ENCODE measurements around the gene BZW2. TPM values are rescaled to one million over a fixed set of nuclear protein-coding genes. Genes with fewer than 3 reads are reported as not detected.
A peak's percentile ranks its signal among the peaks of the same experiment; 100 is the strongest.

Gene BZW2
- total and polyA plus RNA-seq, 4 donors = 39.0 to 78.5 (median 64.8) TPM

DNA sequence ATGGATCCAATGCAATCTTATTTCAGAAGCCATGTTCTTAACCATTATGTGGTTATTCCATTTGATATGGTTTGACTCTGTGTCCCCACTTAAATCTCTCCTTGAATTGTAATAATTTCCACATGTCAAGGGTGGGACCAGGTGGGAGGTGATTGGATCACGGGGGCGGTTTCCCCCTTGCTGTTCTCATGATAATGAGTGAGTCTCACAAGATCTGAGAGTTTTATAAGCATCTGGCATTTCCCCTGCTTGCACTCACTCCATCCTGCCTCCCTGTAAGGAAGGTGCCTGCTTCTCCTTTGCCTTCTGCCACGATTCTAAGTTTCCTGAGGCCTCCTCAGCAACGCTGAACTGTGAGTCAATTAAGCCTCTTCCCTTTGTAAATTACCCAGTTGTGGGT, 75.6 kb downstream of the BZW2 start:
- H3K4me3 ChIP-seq (ENCODE audit: low read depth, low read length) = no peak overlapping the region
- H3K27ac ChIP-seq (ENCODE audit: low read depth, low read length) = no peak overlapping the region
- no peak for DNase-seq (ENCODE audit: low read depth in 4 of 6, low spot score in 6 of 6)
- H3K9me3 ChIP-seq (ENCODE audit: control insufficient read depth, insufficient read depth, low read length) = no peaks in the 10 kb centered on the region
- 81% methylated on average over 3 of the region's 4 CpGs for WGBS (ENCODE audit: insufficient coverage)
- no peaks in the 10 kb centered on the region for H3K36me3 ChIP-seq (ENCODE audit: control insufficient read depth, insufficient read depth, low read length)
- no peaks in the 10 kb centered on the region for H3K4me1 ChIP-seq (ENCODE audit: control insufficient read depth, insufficient read depth, low read length)
- no peaks in the 10 kb centered on the region for H3K27me3 ChIP-seq (ENCODE audit: control insufficient read depth, insufficient read depth, low read length)

DNA sequence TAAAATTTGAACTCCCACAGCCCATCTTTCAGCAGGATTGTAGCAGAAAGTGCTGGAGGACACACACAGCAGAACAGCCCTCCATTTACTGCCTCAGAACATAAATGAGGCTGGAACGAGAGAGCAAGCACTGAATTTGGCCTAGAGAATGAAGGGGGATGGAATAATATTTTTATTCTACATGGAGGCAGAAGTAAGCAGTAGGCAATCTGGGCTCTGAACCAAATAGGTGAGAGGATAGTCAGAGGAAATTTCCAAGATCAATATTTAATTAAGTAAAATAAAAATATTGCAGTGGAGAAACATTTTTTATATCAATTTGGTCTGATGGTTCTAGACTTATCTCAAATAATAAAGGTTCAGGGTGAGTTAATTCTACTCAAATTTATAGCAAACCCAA, 78.4 kb downstream of the BZW2 start:
- Histone ChIP-seq H3K4me1 (ENCODE audit: control insufficient read depth, insufficient read depth, low read length) (no peaks in the 10 kb centered on the region), H3K27ac (ENCODE audit: low read depth, low read length) (no peak overlapping the region), H3K9me3 (ENCODE audit: control insufficient read depth, insufficient read depth, low read length) (no peaks in the 10 kb centered on the region), H3K36me3 (ENCODE audit: control insufficient read depth, insufficient read depth, low read length) (no peaks in the 10 kb centered on the region), H3K4me3 (ENCODE audit: low read depth, low read length) (no peak overlapping the region), H3K27me3 (ENCODE audit: control insufficient read depth, insufficient read depth, low read length) (no peaks in the 10 kb centered on the region)
- WGBS (ENCODE audit: insufficient coverage) = no CpG with 5 or more reads among the region's 1 CpG
- DNase-seq (ENCODE audit: low read depth in 4 of 6, low spot score in 6 of 6) = peak in 1 of 6 donors; percentile 17

DNA sequence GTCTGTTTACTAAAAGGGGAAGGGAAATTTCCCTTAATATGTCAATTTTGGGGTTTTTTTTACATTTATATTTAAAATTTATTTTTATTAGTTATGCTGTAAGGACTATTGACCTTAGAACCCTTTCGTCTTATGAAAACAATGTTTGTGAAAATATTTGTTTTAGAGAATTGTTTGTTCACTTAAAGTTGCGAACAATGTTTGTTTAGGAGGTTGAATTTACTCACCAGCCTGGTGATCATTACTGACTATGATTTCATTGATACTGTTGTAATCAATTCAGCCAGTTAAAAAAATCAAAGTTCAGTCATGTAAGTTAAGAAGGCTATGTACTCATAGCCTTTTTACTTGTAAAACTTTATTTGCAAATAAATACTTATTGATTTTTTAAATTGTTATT, 80.2 kb downstream of the BZW2 start:
- H3K36me3 ChIP-seq (ENCODE audit: control insufficient read depth, insufficient read depth, low read length) = no peaks in the 10 kb centered on the region
- DNase-seq (ENCODE audit: low read depth in 4 of 6, low spot score in 6 of 6) = no peak
- no peaks in the 10 kb centered on the region for H3K27me3 ChIP-seq (ENCODE audit: control insufficient read depth, insufficient read depth, low read length)
- no peak overlapping the region for H3K4me3 ChIP-seq (ENCODE audit: low read depth, low read length)
- H3K9me3 ChIP-seq (ENCODE audit: control insufficient read depth, insufficient read depth, low read length) = peaks cover 1% of the 10 kb centered on the region
- no peaks in the 10 kb centered on the region for H3K4me1 ChIP-seq (ENCODE audit: control insufficient read depth, insufficient read depth, low read length)
- 100% methylated on average over 1 of the region's 2 CpGs for WGBS (ENCODE audit: insufficient coverage)
- no peak overlapping the region for H3K27ac ChIP-seq (ENCODE audit: low read depth, low read length)

DNA sequence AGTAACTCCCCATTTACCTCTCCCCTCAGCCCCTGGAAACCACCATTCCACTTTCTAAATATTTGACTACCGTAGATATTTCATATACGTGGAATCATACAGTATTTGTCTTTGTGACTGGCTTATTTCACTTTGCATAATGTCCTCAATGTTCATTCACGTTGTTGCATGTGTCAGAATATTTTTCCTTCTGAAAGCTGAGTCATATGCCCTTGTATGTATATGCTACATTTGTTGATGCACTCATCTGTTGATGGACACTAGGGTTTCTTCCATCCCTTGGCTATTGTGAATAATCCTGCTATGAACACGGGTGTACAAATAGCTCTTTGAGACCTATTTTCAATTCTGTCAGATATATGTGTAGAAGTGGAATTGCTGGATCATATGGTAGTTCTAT, 81.8 kb downstream of the BZW2 start:
- DNase-seq (ENCODE audit: low read depth in 4 of 6, low spot score in 6 of 6) = no peak
- H3K9me3 ChIP-seq (ENCODE audit: control insufficient read depth, insufficient read depth, low read length) = peaks cover 1% of the 10 kb centered on the region
- no peak overlapping the region for H3K27ac ChIP-seq (ENCODE audit: low read depth, low read length)
- H3K4me1 ChIP-seq (ENCODE audit: control insufficient read depth, insufficient read depth, low read length) = no peaks in the 10 kb centered on the region
- H3K36me3 ChIP-seq (ENCODE audit: control insufficient read depth, insufficient read depth, low read length) = no peaks in the 10 kb centered on the region
- 100% methylated on average over 2 of the region's 4 CpGs for WGBS (ENCODE audit: insufficient coverage)
- H3K4me3 ChIP-seq (ENCODE audit: low read depth, low read length) = no peak overlapping the region
- H3K27me3 ChIP-seq (ENCODE audit: control insufficient read depth, insufficient read depth, low read length) = no peaks in the 10 kb centered on the region

DNA sequence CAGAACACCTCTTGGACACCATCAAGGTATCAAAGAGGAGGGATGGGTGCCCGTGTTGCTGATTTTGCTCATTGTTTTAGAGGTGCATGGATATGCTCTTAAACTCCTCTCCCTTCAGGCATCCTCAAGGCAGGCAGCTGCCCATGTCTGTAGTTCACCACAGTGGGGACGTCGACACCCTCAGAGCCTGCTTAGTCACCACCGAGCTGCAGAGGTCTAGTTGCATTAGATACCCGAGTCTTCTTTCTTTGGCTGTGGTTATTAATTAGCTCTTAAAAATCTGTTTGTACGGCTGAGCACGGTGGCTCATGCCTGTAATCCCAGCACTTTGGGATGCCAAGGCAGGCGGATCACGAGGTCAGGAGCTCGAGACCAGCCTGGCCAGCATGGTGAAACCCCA, 82.8 kb downstream of the BZW2 start:
- Histone ChIP-seq H3K4me1 (ENCODE audit: control insufficient read depth, insufficient read depth, low read length) (no peaks in the 10 kb centered on the region), H3K27ac (ENCODE audit: low read depth, low read length) (no peak overlapping the region), H3K27me3 (ENCODE audit: control insufficient read depth, insufficient read depth, low read length) (no peaks in the 10 kb centered on the region), H3K4me3 (ENCODE audit: low read depth, low read length) (no peak overlapping the region), H3K9me3 (ENCODE audit: control insufficient read depth, insufficient read depth, low read length) (peaks cover 1% of the 10 kb centered on the region), H3K36me3 (ENCODE audit: control insufficient read depth, insufficient read depth, low read length) (no peaks in the 10 kb centered on the region)
- WGBS (ENCODE audit: insufficient coverage) = 83% methylated on average over 5 of the region's 10 CpGs
- DNase-seq (ENCODE audit: low read depth in 4 of 6, low spot score in 6 of 6) = no peak

DNA sequence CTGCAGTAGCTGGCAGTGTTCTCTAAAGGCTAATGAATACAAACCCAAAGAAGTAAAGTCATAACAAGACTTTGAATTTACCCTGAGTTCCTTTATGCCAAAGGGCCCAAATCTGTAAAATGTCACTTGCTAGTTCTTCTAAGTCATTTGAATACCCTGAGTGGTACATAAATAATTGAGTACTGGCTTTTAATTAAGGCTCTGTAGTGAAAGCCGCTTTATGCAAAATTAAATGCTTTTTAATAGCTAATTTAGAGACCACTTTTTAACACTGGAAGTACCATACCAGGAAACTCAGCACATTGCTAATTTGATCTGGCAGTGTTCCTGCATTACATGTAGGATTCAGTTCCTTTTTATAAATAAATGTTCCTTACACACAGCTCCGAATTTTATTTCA, 83.6 kb downstream of the BZW2 start:
- Histone ChIP-seq H3K27me3 (ENCODE audit: control insufficient read depth, insufficient read depth, low read length) (no peaks in the 10 kb centered on the region), H3K36me3 (ENCODE audit: control insufficient read depth, insufficient read depth, low read length) (no peaks in the 10 kb centered on the region), H3K27ac (ENCODE audit: low read depth, low read length) (no peak overlapping the region), H3K4me3 (ENCODE audit: low read depth, low read length) (no peak overlapping the region), H3K9me3 (ENCODE audit: control insufficient read depth, insufficient read depth, low read length) (peaks cover 1% of the 10 kb centered on the region), H3K4me1 (ENCODE audit: control insufficient read depth, insufficient read depth, low read length) (no peaks in the 10 kb centered on the region)
- peak in 2 of 6 donors; percentile 21 to 58 for DNase-seq (ENCODE audit: low read depth in 4 of 6, low spot score in 6 of 6)
- no CpG with 5 or more reads among the region's 2 CpGs for WGBS (ENCODE audit: insufficient coverage)

DNA sequence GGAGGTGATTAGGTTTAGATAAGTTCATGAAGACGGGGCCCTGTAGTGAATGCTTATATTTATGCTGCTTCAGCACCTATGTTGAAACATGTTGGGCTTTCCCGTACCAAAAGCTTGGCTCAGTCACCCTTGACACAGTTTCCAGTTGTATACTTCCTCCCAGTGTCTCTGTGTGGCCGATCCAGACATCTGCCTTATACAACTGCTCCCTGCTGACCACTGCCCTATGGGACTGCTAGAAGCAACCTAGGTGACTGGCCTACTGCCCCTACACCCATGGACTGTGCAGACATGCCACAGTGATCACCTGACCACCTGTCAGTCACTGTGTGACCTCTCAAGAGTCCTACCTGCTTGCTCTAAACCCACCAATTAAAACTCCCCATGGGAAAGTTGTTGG, 85.0 kb downstream of the BZW2 start:
- no peaks in the 10 kb centered on the region for H3K27me3 ChIP-seq (ENCODE audit: control insufficient read depth, insufficient read depth, low read length)
- peaks cover 1% of the 10 kb centered on the region for H3K9me3 ChIP-seq (ENCODE audit: control insufficient read depth, insufficient read depth, low read length)
- no peaks in the 10 kb centered on the region for H3K36me3 ChIP-seq (ENCODE audit: control insufficient read depth, insufficient read depth, low read length)
- H3K4me1 ChIP-seq (ENCODE audit: control insufficient read depth, insufficient read depth, low read length) = no peaks in the 10 kb centered on the region
- no peak overlapping the region for H3K4me3 ChIP-seq (ENCODE audit: low read depth, low read length)
- 97% methylated on average over 3 of the region's 3 CpGs for WGBS (ENCODE audit: insufficient coverage)
- H3K27ac ChIP-seq (ENCODE audit: low read depth, low read length) = no peak overlapping the region
- no peak for DNase-seq (ENCODE audit: low read depth in 4 of 6, low spot score in 6 of 6)

DNA sequence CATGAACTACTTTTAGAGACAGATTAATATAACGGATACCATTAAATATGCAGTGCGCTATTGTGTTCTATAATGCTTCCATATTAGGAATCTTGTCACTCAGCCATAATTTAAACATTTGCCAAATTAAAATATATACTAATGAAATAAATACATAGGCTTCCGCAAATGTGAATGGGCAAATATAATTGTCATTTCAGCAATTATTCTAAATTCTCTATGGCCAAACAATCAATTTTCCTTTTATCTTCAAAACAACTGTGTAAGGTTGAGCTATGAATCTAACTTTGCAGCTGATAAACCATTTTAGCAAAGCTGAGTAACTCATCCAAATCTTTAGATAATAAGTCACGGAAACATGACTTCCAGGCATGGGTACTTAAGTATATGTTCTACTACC, 86.8 kb downstream of the BZW2 start:
- Histone ChIP-seq H3K27me3 (ENCODE audit: control insufficient read depth, insufficient read depth, low read length) (no peaks in the 10 kb centered on the region), H3K36me3 (ENCODE audit: control insufficient read depth, insufficient read depth, low read length) (no peaks in the 10 kb centered on the region), H3K27ac (ENCODE audit: low read depth, low read length) (no peak overlapping the region), H3K4me3 (ENCODE audit: low read depth, low read length) (no peak overlapping the region), H3K4me1 (ENCODE audit: control insufficient read depth, insufficient read depth, low read length) (no peaks in the 10 kb centered on the region), H3K9me3 (ENCODE audit: control insufficient read depth, insufficient read depth, low read length) (peaks cover 1% of the 10 kb centered on the region)
- no CpG with 5 or more reads among the region's 4 CpGs for WGBS (ENCODE audit: insufficient coverage)
- no peak for DNase-seq (ENCODE audit: low read depth in 4 of 6, low spot score in 6 of 6)

DNA sequence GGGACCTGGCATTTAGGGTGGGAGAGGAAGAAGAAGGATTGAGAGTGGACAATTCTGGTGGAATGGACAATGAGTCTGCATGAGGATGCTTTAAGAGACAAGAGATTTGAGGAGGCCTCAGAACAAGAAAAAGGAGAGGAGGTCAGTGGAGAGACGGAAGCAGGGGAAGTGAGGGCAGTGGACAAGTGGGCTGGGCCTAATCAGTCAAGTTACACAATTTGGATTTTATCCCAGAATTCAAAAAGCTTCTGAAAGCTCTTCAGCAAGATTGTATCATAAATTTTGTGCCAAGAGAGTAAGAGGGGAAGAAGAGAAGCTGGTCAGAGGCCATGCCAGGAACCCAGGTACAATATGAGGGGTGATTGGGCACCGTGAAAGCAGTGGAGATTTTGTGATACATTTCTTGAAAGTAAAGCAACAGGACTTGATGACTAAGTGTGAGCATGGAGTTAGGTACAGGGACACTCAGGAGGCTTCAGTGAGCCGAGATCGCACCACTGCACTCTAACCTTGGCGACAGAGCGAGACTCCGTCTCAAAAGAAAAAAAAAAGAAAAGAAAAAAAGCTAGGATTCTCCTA, 88.3 kb downstream of the BZW2 start:
- WGBS (ENCODE audit: insufficient coverage) = 77% methylated on average over 2 of the region's 7 CpGs
- Histone ChIP-seq H3K4me1 (ENCODE audit: control insufficient read depth, insufficient read depth, low read length) (no peaks in the 10 kb centered on the region), H3K4me3 (ENCODE audit: low read depth, low read length) (no peak overlapping the region), H3K36me3 (ENCODE audit: control insufficient read depth, insufficient read depth, low read length) (no peaks in the 10 kb centered on the region), H3K9me3 (ENCODE audit: control insufficient read depth, insufficient read depth, low read length) (peaks cover 1% of the 10 kb centered on the region), H3K27ac (ENCODE audit: low read depth, low read length) (no peak overlapping the region), H3K27me3 (ENCODE audit: control insufficient read depth, insufficient read depth, low read length) (no peaks in the 10 kb centered on the region)
- no peak for DNase-seq (ENCODE audit: low read depth in 4 of 6, low spot score in 6 of 6)

DNA sequence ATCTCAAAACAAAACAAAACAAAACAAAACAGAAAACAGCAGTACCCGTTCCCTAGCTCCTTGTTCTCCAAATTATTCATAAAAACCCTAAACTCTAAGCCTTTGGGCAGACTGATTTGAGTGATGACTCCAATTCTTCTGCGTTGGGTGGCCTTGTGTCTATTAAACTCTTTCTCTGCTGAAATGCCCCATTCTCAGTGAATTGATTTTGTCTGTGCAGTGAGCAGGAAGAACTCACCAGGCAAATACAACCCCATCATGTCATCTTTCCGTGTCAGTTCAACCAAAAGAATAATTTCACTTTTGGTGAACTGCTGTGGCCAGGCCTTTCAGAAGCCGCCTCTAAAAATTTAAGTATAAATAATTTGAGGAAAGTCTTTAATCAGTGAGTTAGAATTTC, 89.0 kb downstream of the BZW2 start:
- Histone ChIP-seq H3K9me3 (ENCODE audit: control insufficient read depth, insufficient read depth, low read length) (peaks cover 1% of the 10 kb centered on the region), H3K27me3 (ENCODE audit: control insufficient read depth, insufficient read depth, low read length) (no peaks in the 10 kb centered on the region), H3K36me3 (ENCODE audit: control insufficient read depth, insufficient read depth, low read length) (no peaks in the 10 kb centered on the region), H3K4me3 (ENCODE audit: low read depth, low read length) (no peak overlapping the region), H3K27ac (ENCODE audit: low read depth, low read length) (no peak overlapping the region), H3K4me1 (ENCODE audit: control insufficient read depth, insufficient read depth, low read length) (no peaks in the 10 kb centered on the region)
- DNase-seq (ENCODE audit: low read depth in 4 of 6, low spot score in 6 of 6) = no peak
- no CpG with 5 or more reads among the region's 4 CpGs for WGBS (ENCODE audit: insufficient coverage)

All from spinal cord (tissue), 10 donors.